ENCODE measurements around the gene TAOK1. TPM values are rescaled to one million over a fixed set of nuclear protein-coding genes. Genes with fewer than 3 reads are reported as not detected.

The TAOK1 gene
- total and polyA plus RNA-seq, 4 donors, result 4.3 to 20.5 (median 12.6) TPM

DNA sequence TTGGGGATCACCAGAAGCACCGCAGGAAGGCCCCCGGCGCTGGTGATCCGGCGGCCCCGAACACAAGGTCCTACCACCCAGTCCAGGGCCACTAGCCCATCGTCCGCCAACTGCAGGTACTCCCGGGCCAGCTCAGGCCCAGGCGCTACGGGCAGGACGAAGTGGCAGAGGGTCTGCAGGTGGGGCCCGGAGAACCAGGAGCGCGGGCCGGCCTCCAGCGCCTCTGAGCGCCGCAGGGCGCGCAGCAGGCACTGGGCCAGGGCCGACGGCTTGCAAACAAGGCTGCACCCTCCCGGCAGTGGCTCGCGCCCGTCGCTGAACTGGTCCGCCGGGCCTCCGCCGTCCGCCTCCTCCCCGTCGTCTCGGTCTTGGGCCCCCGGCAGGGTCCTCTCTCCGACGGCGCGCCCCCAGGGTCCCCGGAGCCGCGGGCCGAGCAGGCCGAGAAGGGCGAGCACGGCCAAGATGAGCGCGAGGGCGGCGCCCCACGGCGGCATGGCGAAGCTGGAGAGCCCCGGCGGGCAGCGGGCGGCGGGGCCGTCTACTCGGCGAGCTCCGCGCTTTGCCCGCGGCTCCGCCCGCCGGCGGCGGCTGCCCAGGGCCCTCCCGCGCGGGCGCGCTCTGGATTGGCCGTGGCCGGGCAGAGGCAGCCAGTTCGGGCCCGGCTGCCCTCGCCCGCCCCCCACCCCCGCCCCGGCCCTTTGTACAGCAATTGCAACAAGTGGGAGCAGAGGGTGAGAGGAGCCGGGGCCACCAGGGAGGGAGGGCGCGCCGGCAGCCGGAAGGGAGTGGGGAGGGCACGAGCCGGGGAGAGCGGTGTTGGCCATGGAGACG lies 176.5 kb downstream of the TAOK1 start, which contains the start of gene ABHD15:
Gene ABHD15, minus strand, starts transcription at position 565 of the 831 bp plus-strand sequence. Its CDS starts 71 bp downstream, at position 494.
- 1% methylated on average over 94 of the region's 94 CpGs for WGBS
- H3K9me3 ChIP-seq (ENCODE audit: control insufficient read depth in 4 of 4, low read length in 3 of 4), result no peaks in the 10 kb centered on the region
- H3K27me3 ChIP-seq (ENCODE audit: control insufficient read depth in 4 of 4, insufficient read depth in 4 of 4, low read length in 3 of 4), result no peaks in the 10 kb centered on the region
- H3K36me3 ChIP-seq (ENCODE audit: control insufficient read depth in 4 of 4, insufficient read depth in 3 of 4, low read depth in 1 of 4, low read length in 3 of 4), result peaks cover 0 to 9% (median 1%) of the 10 kb centered on the region in 4 donors
- TF ChIP-seq, protein P1, sequence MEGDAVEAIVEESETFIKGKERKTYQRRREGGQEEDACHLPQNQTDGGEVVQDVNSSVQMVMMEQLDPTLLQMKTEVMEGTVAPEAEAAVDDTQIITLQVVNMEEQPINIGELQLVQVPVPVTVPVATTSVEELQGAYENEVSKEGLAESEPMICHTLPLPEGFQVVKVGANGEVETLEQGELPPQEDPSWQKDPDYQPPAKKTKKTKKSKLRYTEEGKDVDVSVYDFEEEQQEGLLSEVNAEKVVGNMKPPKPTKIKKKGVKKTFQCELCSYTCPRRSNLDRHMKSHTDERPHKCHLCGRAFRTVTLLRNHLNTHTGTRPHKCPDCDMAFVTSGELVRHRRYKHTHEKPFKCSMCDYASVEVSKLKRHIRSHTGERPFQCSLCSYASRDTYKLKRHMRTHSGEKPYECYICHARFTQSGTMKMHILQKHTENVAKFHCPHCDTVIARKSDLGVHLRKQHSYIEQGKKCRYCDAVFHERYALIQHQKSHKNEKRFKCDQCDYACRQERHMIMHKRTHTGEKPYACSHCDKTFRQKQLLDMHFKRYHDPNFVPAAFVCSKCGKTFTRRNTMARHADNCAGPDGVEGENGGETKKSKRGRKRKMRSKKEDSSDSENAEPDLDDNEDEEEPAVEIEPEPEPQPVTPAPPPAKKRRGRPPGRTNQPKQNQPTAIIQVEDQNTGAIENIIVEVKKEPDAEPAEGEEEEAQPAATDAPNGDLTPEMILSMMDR (IDR thresholded peaks at IDR 0.05; ENCODE audit: low read depth, low read length, missing input control), result no peak
- peak; percentile 24 for TF ChIP-seq SP1 (IDR thresholded peaks at IDR 0.05)
- peak; percentile 66 for DNase-seq (ENCODE audit: low spot score)
- H3K9ac ChIP-seq (ENCODE audit: low read depth in 1 of 2, low read length in 2 of 2), result peak within 1 kb of the TSS; percentile 77 to 87
- H3K27ac ChIP-seq (ENCODE audit: low read depth in 1 of 2, low read length in 2 of 2), result peak within 1 kb of the TSS; percentile 87 to 91
- H3K4me1 ChIP-seq (ENCODE audit: control insufficient read depth in 4 of 4, insufficient read depth in 4 of 4, low read length in 3 of 4), result peaks cover 6 to 65% (median 48%) of the 10 kb centered on the region in 4 donors
- H3K4me3 ChIP-seq (ENCODE audit: low read depth in 1 of 3, low read length in 3 of 3), result peak within 1 kb of the TSS; percentile 67 to 92 (median 77)

DNA sequence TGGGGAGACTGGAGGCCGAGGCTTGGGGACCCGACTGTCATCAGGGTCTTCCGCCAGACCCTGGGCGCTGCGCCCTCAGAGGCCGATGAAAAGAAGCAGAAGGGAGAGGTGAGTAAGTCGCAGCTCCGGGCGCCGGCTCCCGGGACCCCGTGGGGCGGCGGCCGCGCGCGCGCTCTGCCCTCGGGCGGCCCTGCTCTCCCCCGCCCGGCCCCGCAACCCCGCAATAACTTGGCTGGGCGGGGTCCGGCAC lies 177.1 kb downstream of the TAOK1 start:
- no peaks in the 10 kb centered on the region for H3K9me3 ChIP-seq (ENCODE audit: control insufficient read depth in 4 of 4, low read length in 3 of 4)
- WGBS, result under 1% methylated on average over 27 of the region's 27 CpGs
- DNase-seq (ENCODE audit: low spot score), result no peak
- TF ChIP-seq HNF4G (IDR thresholded peaks at IDR 0.05) (no peak), JUND (IDR thresholded peaks at IDR 0.05) (no peak), RAD21 (IDR thresholded peaks at IDR 0.05) (no peak), TAF1 (conservative IDR thresholded peaks at IDR 0.05) (no peak), GABPA (IDR thresholded peaks at IDR 0.05 in 1 of 2, conservative IDR thresholded peaks at IDR 0.05 in 1 of 2) (no peak), FOXA1 (IDR thresholded peaks at IDR 0.05) (no peak), EGR1 (IDR thresholded peaks at IDR 0.05; ENCODE audit: low read depth in 2 of 2) (no peak), SP1 (IDR thresholded peaks at IDR 0.05) (no peak), NR2F2 (IDR thresholded peaks at IDR 0.05) (no peak), RXRA (IDR thresholded peaks at IDR 0.05) (no peak), YY1 (IDR thresholded peaks at IDR 0.05) (no peak), FOXA2 (IDR thresholded peaks at IDR 0.05) (no peak), HNF4A (conservative IDR thresholded peaks at IDR 0.05) (no peak)
- TF ChIP-seq, protein P2, sequence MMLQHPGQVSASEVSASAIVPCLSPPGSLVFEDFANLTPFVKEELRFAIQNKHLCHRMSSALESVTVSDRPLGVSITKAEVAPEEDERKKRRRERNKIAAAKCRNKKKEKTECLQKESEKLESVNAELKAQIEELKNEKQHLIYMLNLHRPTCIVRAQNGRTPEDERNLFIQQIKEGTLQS (IDR thresholded peaks at IDR 0.05), result no peak
- TF ChIP-seq, protein P3, sequence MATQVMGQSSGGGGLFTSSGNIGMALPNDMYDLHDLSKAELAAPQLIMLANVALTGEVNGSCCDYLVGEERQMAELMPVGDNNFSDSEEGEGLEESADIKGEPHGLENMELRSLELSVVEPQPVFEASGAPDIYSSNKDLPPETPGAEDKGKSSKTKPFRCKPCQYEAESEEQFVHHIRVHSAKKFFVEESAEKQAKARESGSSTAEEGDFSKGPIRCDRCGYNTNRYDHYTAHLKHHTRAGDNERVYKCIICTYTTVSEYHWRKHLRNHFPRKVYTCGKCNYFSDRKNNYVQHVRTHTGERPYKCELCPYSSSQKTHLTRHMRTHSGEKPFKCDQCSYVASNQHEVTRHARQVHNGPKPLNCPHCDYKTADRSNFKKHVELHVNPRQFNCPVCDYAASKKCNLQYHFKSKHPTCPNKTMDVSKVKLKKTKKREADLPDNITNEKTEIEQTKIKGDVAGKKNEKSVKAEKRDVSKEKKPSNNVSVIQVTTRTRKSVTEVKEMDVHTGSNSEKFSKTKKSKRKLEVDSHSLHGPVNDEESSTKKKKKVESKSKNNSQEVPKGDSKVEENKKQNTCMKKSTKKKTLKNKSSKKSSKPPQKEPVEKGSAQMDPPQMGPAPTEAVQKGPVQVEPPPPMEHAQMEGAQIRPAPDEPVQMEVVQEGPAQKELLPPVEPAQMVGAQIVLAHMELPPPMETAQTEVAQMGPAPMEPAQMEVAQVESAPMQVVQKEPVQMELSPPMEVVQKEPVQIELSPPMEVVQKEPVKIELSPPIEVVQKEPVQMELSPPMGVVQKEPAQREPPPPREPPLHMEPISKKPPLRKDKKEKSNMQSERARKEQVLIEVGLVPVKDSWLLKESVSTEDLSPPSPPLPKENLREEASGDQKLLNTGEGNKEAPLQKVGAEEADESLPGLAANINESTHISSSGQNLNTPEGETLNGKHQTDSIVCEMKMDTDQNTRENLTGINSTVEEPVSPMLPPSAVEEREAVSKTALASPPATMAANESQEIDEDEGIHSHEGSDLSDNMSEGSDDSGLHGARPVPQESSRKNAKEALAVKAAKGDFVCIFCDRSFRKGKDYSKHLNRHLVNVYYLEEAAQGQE (IDR thresholded peaks at IDR 0.05), result no peak
- TF ChIP-seq, protein P4, sequence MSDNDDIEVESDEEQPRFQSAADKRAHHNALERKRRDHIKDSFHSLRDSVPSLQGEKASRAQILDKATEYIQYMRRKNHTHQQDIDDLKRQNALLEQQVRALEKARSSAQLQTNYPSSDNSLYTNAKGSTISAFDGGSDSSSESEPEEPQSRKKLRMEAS (IDR thresholded peaks at IDR 0.05), result no peak
- TF ChIP-seq, protein P5, sequence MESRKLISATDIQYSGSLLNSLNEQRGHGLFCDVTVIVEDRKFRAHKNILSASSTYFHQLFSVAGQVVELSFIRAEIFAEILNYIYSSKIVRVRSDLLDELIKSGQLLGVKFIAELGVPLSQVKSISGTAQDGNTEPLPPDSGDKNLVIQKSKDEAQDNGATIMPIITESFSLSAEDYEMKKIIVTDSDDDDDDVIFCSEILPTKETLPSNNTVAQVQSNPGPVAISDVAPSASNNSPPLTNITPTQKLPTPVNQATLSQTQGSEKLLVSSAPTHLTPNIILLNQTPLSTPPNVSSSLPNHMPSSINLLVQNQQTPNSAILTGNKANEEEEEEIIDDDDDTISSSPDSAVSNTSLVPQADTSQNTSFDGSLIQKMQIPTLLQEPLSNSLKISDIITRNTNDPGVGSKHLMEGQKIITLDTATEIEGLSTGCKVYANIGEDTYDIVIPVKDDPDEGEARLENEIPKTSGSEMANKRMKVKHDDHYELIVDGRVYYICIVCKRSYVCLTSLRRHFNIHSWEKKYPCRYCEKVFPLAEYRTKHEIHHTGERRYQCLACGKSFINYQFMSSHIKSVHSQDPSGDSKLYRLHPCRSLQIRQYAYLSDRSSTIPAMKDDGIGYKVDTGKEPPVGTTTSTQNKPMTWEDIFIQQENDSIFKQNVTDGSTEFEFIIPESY (IDR thresholded peaks at IDR 0.05), result no peak
- peak overlapping the region; percentile 67 to 92 (median 77) for H3K4me3 ChIP-seq (ENCODE audit: low read depth in 1 of 3, low read length in 3 of 3)
- peak overlapping the region in 1 of 2 donors; percentile 87 for H3K9ac ChIP-seq (ENCODE audit: low read depth in 1 of 2, low read length in 2 of 2)
- peak overlapping the region; percentile 87 to 91 for H3K27ac ChIP-seq (ENCODE audit: low read depth in 1 of 2, low read length in 2 of 2)
- H3K36me3 ChIP-seq (ENCODE audit: control insufficient read depth in 4 of 4, insufficient read depth in 3 of 4, low read depth in 1 of 4, low read length in 3 of 4), result peaks cover 0 to 7% (median 1%) of the 10 kb centered on the region in 4 donors
- peaks cover 9 to 65% (median 50%) of the 10 kb centered on the region in 4 donors for H3K4me1 ChIP-seq (ENCODE audit: control insufficient read depth in 4 of 4, insufficient read depth in 4 of 4, low read length in 3 of 4)
- H3K27me3 ChIP-seq (ENCODE audit: control insufficient read depth in 4 of 4, insufficient read depth in 4 of 4, low read length in 3 of 4), result no peaks in the 10 kb centered on the region

Measured in liver (tissue), 9 donors.